AG04450 (cell line): ENCODE measurements around the gene BMP7. TPM values are rescaled to one million over a fixed set of nuclear protein-coding genes. Genes with fewer than 3 reads are reported as not detected.

ENCODE experiments used
- CTCF ChIA-PET: fragments of 300-600, 350-600 bp; formaldehyde crosslinking; extraction: SDS; loops from one replicate; lab custom pipeline; 2022; ENCODE audit warnings: antibody characterized with exemption, inconsistent platforms; lab: Charles Lee
- POLR2A ChIA-PET: fragments of 350-600 bp; formaldehyde crosslinking; extraction: SDS; loops from one replicate; lab custom pipeline; 2021; ENCODE audit warnings: antibody characterized with exemption, inconsistent platforms; lab: Yijun Ruan, JAX
- DNase-seq: peaks from one replicate; pipeline ENCODE4 v3.0.0-alpha.2; 2011; ENCODE audit warnings: low read depth, low spot score
- H3K27ac ChIP-seq: one replicate; pipeline ENCODE4 v1.5.1; 2012; ENCODE audit warnings: low read depth, low read length, control low read depth
- H3K27me3 ChIP-seq: one replicate; pipeline ENCODE4 v1.6.0; 2012; ENCODE audit warnings: low read length; ENCODE audit not compliant: control insufficient read depth, insufficient read depth
- H3K4me3 ChIP-seq: 2 replicates; pipeline ENCODE4 v1.5.1; 2011; ENCODE audit warnings: mild to moderate bottlenecking, low read depth, low read length, control low read depth
- H3K9me3 ChIP-seq: 2 replicates; pipeline ENCODE4 v1.5.1; 2012; ENCODE audit warnings: low read length; ENCODE audit not compliant: control insufficient read depth, insufficient read depth
- polyA plus RNA-seq: library from polyadenylated mRNA; depleted of rRNA; stranded (reverse); fragments of >200 nt; gene quantifications from 2 replicates; pipeline ENCODE4 v1.2.3, GENCODE V29; 2011
- TF ChIP-seq, protein P1 (sequence below): IDR thresholded peaks from 2 replicates; pipeline ENCODE4 v1.5.1; 2011; ENCODE audit warnings: low read depth, low read length, control low read depth, inconsistent platforms

The BMP7 gene
- polyA plus RNA-seq, 1 experiment, result not detected

DNA sequence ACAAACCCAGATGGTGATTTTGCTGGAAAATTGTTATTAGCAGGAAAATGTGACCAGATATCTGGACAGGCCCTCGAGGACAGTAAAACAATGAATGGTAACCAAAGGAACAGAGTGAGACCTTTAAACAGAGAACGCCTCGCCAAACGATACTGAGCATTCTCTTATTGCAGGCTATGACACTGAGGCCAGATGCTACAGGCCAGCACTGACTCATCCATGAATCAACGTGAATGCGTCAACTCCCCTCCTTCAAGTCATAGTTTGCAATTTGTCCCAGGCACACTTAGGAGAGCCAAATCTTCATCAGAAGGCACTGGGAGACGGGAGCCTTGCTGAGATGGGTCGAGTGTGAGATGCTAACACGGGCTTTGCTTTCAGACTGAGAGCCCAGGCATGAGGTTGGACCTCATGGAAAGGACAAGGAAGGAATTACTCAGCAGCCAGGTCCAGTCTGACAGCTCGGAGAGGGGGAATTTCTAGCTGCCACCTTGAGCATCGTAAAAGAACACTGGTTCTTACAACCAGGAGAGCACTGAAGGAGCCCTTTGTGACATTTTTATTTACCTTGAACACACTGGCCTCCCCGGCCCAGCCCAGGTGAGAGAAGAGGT lies 60.7 kb downstream of the BMP7 start:
- Histone ChIP-seq H3K27me3 (no peaks in the 10 kb centered on the region), H3K9me3 (peaks cover 9% of the 10 kb centered on the region), H3K27ac (no peak overlapping the region), H3K4me3 (no peak overlapping the region)
- CTCF ChIA-PET, result no interaction called here
- TF ChIP-seq, protein P1, sequence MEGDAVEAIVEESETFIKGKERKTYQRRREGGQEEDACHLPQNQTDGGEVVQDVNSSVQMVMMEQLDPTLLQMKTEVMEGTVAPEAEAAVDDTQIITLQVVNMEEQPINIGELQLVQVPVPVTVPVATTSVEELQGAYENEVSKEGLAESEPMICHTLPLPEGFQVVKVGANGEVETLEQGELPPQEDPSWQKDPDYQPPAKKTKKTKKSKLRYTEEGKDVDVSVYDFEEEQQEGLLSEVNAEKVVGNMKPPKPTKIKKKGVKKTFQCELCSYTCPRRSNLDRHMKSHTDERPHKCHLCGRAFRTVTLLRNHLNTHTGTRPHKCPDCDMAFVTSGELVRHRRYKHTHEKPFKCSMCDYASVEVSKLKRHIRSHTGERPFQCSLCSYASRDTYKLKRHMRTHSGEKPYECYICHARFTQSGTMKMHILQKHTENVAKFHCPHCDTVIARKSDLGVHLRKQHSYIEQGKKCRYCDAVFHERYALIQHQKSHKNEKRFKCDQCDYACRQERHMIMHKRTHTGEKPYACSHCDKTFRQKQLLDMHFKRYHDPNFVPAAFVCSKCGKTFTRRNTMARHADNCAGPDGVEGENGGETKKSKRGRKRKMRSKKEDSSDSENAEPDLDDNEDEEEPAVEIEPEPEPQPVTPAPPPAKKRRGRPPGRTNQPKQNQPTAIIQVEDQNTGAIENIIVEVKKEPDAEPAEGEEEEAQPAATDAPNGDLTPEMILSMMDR, result no peak
- POLR2A ChIA-PET, result no interaction called here
- no peak for DNase-seq

DNA sequence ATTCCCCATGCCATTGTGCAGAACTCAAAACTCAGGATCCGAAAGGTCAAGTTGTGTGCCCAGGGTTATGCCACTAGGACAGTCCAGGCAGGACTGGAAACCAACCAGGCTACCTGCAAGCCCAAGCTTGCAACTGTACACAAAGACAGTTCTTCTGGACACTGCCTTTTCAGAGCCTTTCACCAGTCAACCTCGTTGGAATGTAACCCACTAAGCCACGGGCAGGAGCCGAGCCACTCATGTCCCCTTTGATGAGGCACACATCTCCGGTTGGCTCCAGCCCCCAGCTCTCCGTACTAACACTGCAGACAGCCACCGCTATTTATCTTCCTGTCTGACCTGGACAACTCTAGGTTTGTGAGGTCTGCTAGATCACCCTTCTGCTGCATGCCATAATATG lies 62.5 kb downstream of the BMP7 start:
- CTCF ChIA-PET, result no interaction called here
- H3K4me3 ChIP-seq, result no peak overlapping the region
- no peaks in the 10 kb centered on the region for H3K27me3 ChIP-seq
- H3K9me3 ChIP-seq, result peaks cover 15% of the 10 kb centered on the region
- DNase-seq, result no peak
- no peak overlapping the region for H3K27ac ChIP-seq
- POLR2A ChIA-PET, result no interaction called here
- TF ChIP-seq, protein P1, result no peak

DNA sequence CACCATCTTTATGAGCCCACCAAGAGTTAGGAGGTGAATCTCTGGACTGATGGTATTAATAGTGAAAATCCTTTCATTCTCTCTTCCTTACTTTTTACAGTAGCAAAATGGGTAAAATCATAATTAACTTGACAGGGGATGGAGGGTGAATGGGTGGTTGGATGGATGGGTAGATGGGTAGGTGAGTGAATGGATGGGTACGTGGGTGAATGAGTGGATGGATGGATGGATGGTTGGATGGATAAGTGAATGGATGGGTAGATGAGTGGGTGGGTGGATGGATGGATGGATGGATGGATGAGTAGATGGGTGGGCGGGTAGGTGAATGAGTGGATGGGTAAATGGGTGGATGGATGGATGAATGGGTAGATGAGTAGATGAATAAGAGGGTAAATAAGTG lies 63.2 kb downstream of the BMP7 start:
- no peak overlapping the region for H3K27ac ChIP-seq
- DNase-seq, result no peak
- peaks cover 21% of the 10 kb centered on the region for H3K9me3 ChIP-seq

DNA sequence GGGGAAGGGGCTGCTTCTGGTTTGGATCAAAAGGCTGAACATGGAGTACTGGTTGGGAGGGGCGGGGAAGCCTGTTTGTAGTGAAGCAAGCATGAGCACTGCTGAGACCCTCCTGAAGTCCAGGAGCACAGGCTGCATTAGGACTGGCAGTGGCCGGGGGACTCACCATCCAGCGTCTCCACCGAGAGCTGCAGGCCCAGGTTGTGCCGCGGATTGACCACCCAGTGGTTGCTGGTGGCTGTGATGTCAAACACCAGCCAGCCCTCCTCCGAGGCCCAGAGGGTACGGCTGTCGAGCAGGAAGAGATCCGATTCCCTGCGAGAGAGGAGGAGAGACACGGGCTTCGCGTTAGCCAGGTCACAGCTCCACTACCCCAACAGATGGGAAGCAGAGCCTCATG lies 64.1 kb downstream of the BMP7 start:
- TF ChIP-seq, protein P1, result no peak
- Histone ChIP-seq H3K4me3 (no peak overlapping the region), H3K9me3 (peaks cover 23% of the 10 kb centered on the region), H3K27ac (no peak overlapping the region), H3K27me3 (no peaks in the 10 kb centered on the region)
- no peak for DNase-seq
- ChIA-PET POLR2A (no interaction called here), CTCF (no interaction called here)

More for the DNA sequence above, 63.2 kb downstream of the BMP7 start:
- no peak overlapping the region for H3K4me3 ChIP-seq
- ChIA-PET POLR2A (no interaction called here), CTCF (no interaction called here)
- TF ChIP-seq, protein P1, result no peak
- no peaks in the 10 kb centered on the region for H3K27me3 ChIP-seq

DNA sequence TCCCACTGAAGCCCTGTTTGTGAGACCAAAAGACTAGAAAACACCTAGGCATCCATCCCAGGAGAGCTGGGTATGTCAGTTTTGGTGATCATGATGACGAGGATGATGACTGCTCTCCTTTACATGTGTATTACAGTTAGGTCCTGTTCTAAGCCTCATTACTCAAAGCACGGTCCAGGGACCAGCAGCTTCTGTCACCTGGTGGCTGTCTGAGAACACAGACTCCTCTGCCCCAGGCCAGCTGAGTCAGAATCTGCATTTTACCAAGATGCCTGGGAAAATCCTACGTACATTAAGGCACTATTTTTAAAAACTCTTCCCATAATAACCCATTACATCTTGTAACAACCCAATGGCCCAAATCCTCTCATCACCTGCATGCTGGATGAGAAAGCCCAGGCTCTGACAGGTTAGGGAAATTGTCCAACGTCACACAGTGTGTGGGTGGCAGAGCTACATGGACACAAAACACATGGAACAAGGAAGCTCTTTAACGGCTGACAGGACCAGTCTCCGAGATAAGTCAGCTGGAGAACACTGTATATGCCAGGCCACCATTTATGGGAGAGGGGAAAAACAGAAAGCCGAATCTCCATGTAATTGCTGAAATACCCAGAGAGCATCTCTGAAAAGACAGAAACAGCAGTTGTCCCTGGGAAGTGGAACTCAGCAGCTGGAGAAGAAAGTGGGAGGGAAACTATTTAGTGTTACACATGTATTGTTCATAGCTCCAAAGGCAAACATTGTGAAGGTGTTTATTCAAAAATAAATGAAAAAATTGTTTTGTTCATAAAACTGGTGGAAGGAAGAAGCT lies 65.4 kb downstream of the BMP7 start:
- POLR2A ChIA-PET, result no interaction called here
- CTCF ChIA-PET, result no interaction called here

More for the DNA sequence above, 65.4 kb downstream of the BMP7 start:
- H3K27ac ChIP-seq, result no peak overlapping the region
- no peaks in the 10 kb centered on the region for H3K27me3 ChIP-seq
- no peak for DNase-seq
- peaks cover 18% of the 10 kb centered on the region for H3K9me3 ChIP-seq
- no peak overlapping the region for H3K4me3 ChIP-seq
- TF ChIP-seq, protein P1, result no peak
